GM12878 (cell line): ENCODE results near the gene DNAH8. TPM values are rescaled to one million over a fixed set of nuclear protein-coding genes. Genes with fewer than 3 reads are reported as not detected.
"Not testable (repeated sequence)": the region's sequence is repeated elsewhere in the genome, so short reads cannot be mapped to it uniquely, and the experiment has no call there.

ENCODE experiments used
- ATAC-seq: fragments of 200-7000 bp; cut with Tn5 transposase; 3 replicates; pipeline ENCODE4 v1.9.1; 2020; ENCODE audit warnings: mild to moderate bottlenecking, moderate library complexity
- BruUV-seq: library from RNA; stranded (reverse); fragments of 400-500 nt; replicated peaks from 2 replicates; lab custom pipeline; 2021; lab: Mats Ljungman, UMichigan
- CTCF ChIA-PET: fragments of 300-600 bp; sonication (Branson Sonifier 250); formaldehyde crosslinking; extraction: SDS; loops from one replicate; lab custom pipeline; 2021; ENCODE audit warnings: inconsistent platforms; lab: Yijun Ruan, JAX
- POLR2A ChIA-PET: fragments of 350-600 bp; formaldehyde crosslinking; extraction: SDS; loops from one replicate; lab custom pipeline; 2021; ENCODE audit warnings: inconsistent platforms; lab: Charles Lee
- RAD21 ChIA-PET: fragments of 300-600 bp; sonication (Branson Sonifier 250); formaldehyde crosslinking; loops from one replicate; lab custom pipeline; 2023; ENCODE audit warnings: antibody characterized with exemption; ENCODE audit not compliant: unreplicated experiment; lab: Charles Lee
- SMC1A ChIA-PET: fragments of 300-600 bp; sonication (Branson Sonifier 250); formaldehyde crosslinking; loops from one replicate; lab custom pipeline; 2023; ENCODE audit not compliant: unreplicated experiment, uncharacterized antibody; lab: Charles Lee
- DNase-seq: peaks from one replicate; pipeline ENCODE4 v3.0.0-alpha.2; 2011; ENCODE audit warnings: low read depth, low spot score
- FAIRE-seq: peaks from 3 replicates; lab custom pipeline; 2011; peaks lifted over from hg19 to GRCh38; lab: Jason Lieb, UNC
- H2AFZ ChIP-seq: 2 replicates; pipeline ENCODE4 v1.6.0; 2011; ENCODE audit warnings: low read depth, low read length, control low read depth; ENCODE audit not compliant: control insufficient read depth
- H3K27ac ChIP-seq: 2 replicates; pipeline ENCODE4 v1.5.1; 2011; ENCODE audit warnings: control low read depth; ENCODE audit not compliant: control insufficient read depth, insufficient read depth
- H3K27me3 ChIP-seq, 2 experiments: replicated peaks in 1 of 2; 2 replicates each; pipeline versions ENCODE4 v1.6.0 to v1.6.1; 2011; ENCODE audit warnings: low read length in 1 of 2; ENCODE audit not compliant: control insufficient read depth in 2 of 2, insufficient read depth in 2 of 2
- H3K36me3 ChIP-seq, 2 experiments: 2 replicates each; pipeline ENCODE4 v1.5.1; 2011; ENCODE audit warnings: low read length in 1 of 2; ENCODE audit not compliant: control insufficient read depth in 2 of 2, insufficient read depth in 2 of 2
- H3K4me1 ChIP-seq: 2 replicates; pipeline ENCODE4 v1.6.1; 2011; ENCODE audit warnings: mild to moderate bottlenecking, low read length, moderate library complexity, mixed read lengths; ENCODE audit not compliant: control insufficient read depth, insufficient read depth
- H3K4me2 ChIP-seq: 2 replicates; pipeline ENCODE4 v1.6.0; 2011; ENCODE audit warnings: control low read depth; ENCODE audit not compliant: control insufficient read depth, insufficient read depth
- H3K4me3 ChIP-seq: fragments of 200-600 bp; sonication (generic); 2 replicates; pipeline ENCODE4 v1.5.1; 2016
- H3K79me2 ChIP-seq: 2 replicates; pipeline ENCODE4 v1.6.0; 2011; ENCODE audit warnings: low read length; ENCODE audit not compliant: control insufficient read depth, insufficient read depth
- H3K9ac ChIP-seq: 2 replicates; pipeline ENCODE4 v1.8.0; 2011; ENCODE audit warnings: low read length, control low read depth, mixed read lengths; ENCODE audit not compliant: control insufficient read depth, insufficient read depth
- H3K9me3 ChIP-seq: replicated peaks from 3 replicates; pipeline ENCODE4 v1.5.1; 2011; ENCODE audit warnings: mild to moderate bottlenecking, low read length; ENCODE audit not compliant: control insufficient read depth, insufficient read depth
- H4K20me1 ChIP-seq: 2 replicates; pipeline ENCODE4 v1.6.0; 2011; ENCODE audit not compliant: control insufficient read depth, insufficient read depth
- MLLT1 ChIP-seq: fragments of 450-650 bp; IDR thresholded peaks from 2 replicates; pipeline ENCODE4 v1.6.1; 2016; ENCODE audit warnings: mild to moderate bottlenecking
- PKNOX1 ChIP-seq: fragments of 450-650 bp; IDR thresholded peaks from 2 replicates; pipeline ENCODE4 v1.6.1; 2016; ENCODE audit warnings: mild to moderate bottlenecking
- SMARCA5 ChIP-seq: fragments of 450-650 bp; IDR thresholded peaks from 2 replicates; pipeline ENCODE4 v1.6.1; 2017; ENCODE audit warnings: mild to moderate bottlenecking
- WGBS: methylation state at CpG from one replicate; pipeline ENCODE4 v1.1.6; 2016; ENCODE audit warnings: low lambda C conversion rate; ENCODE audit not compliant: insufficient replicate concordance, insufficient coverage; ENCODE audit errors: missing lambda C conversion rate; 5-methylcytosine and 5-hydroxymethylcytosine counted together
- in situ Hi-C: fragments of 300-500 bp; cut with MboI; formaldehyde crosslinking; loops from 9 replicates; pipeline ENCODE4 v1.14.3; 2018; ENCODE audit warnings: mixed read lengths
- intact Hi-C: fragments of 100-400 bp; cut with micrococcal nuclease; formaldehyde crosslinking; loops from one replicate; pipeline ENCODE4 v1.14.2; 2022; ENCODE audit not compliant: unreplicated experiment
- polyA plus RNA-seq, 11 experiments: library from polyadenylated mRNA; depleted of rRNA in 4 of 11; unstranded in 6 of 11; stranded (reverse) in 5 of 11; fragments of >200 nt; fragmentation: Nextera tagmentation in 4 of 11; fragmentation: Illumina TruSeq in 1 of 11; extraction: Ambion mirVana in 4 of 11; extraction: Trizol in 1 of 11; gene quantifications; 1 replicate in 1 of 11; 2 replicates in 10 of 11; pipeline versions ENCODE4 v1.2.1 to v1.2.3, GENCODE V29; 2011 to 2016; ENCODE audit warnings: inconsistent platforms in 2 of 11, missing spikeins in 2 of 11, low read depth in 1 of 11
- total RNA-seq, 4 experiments: library from RNA; depleted of rRNA in 3 of 4; stranded (reverse); fragments of >200 nt in 3 of 4; fragmentation: Illumina TruSeq in 1 of 4; extraction: Trizol in 1 of 4; gene quantifications; 2 replicates each; pipeline versions ENCODE4 v1.2.1 to v1.2.3, GENCODE V29; 2013 to 2021

Gene DNAH8
- total and polyA plus RNA-seq, 10 of the 15 experiments (the other 5 are each of a cell fraction or from before 2014, with no cell fraction given) = 0.02 to 0.34 (median 0.10) TPM; not detected in 3

GRCh38 chr6:38697846-38698245 is 17.3 kb upstream of the DNAH8 start:
- no peak for FAIRE-seq
- SMC1A ChIA-PET = interaction anchor here (3.6 kb wide), 1 partner anchor 9 kb away, joined by 11 read pairs; no protein-coding TSS in a partner anchor
- 0 out of 2 replicates have a peak overlapping the region, but pooled peaks have one; percentile 7 for H3K4me2 ChIP-seq
- H3K4me3 ChIP-seq = no peak overlapping the region
- H3K79me2 ChIP-seq = peaks cover 44% of the 10 kb centered on the region
- in situ Hi-C loops (no loop called here), intact Hi-C loops (no loop called here)
- no peak overlapping the region for H2AFZ ChIP-seq
- peak; percentile 32; the same call in 2 of the 3 replicates for ATAC-seq
- POLR2A ChIA-PET = no interaction called here
- H3K9ac ChIP-seq = no peak overlapping the region
- no peaks in the 10 kb centered on the region for H3K27me3 ChIP-seq
- H3K36me3 ChIP-seq = no peaks in the 10 kb centered on the region; a peak in 1 of 4 replicates
- 52% methylated on average over 3 of the region's 3 CpGs for WGBS
- no peak overlapping the region; the same call in 1 of the 2 replicates for H3K27ac ChIP-seq
- no peak for DNase-seq
- CTCF ChIA-PET = interaction anchor here (1.1 kb wide), 1 partner anchor 9 kb away, joined by 3 read pairs; no protein-coding TSS in a partner anchor
- no peaks in the 10 kb centered on the region for H3K4me1 ChIP-seq
- TF ChIP-seq PKNOX1 (peak; percentile 15; the same call in 1 of the 2 replicates), SMARCA5 (no peak)
- BruUV-seq = no TSS peak
- H4K20me1 ChIP-seq = no peaks in the 10 kb centered on the region
- RAD21 ChIA-PET = interaction anchor here (0.8 kb wide), 1 partner anchor 10 kb away, joined by 3 read pairs; no protein-coding TSS in a partner anchor
- H3K9me3 ChIP-seq = peaks cover 6% of the 10 kb centered on the region; the same call in 2 of the 3 replicates

- not testable (repeated sequence) for H3K36me3 ChIP-seq
- POLR2A ChIA-PET = interaction anchor here (1.3 kb wide), 1 partner anchor 12 kb away, joined by 3 read pairs; no protein-coding TSS in a partner anchor
Observed at GRCh38 chr6:38699702-38700101, 15.4 kb upstream of the DNAH8 start.

More at GRCh38 chr6:38699702-38700101, 15.4 kb upstream of the DNAH8 start:
- H3K79me2 ChIP-seq = peaks cover 45% of the 10 kb centered on the region
- SMC1A ChIA-PET = interaction anchor here (1.2 to 3.6 kb wide), 2 partner anchors 11 to 14 kb away, joined by 3 to 11 read pairs; no protein-coding TSS in a partner anchor
- H3K27ac ChIP-seq, H3K4me3 ChIP-seq, in situ Hi-C loops, H3K9ac ChIP-seq, H3K4me2 ChIP-seq, H3K9me3 ChIP-seq, H2AFZ ChIP-seq, H4K20me1 ChIP-seq, DNase-seq, CTCF ChIA-PET, ATAC-seq, RAD21 ChIA-PET, intact Hi-C loops, H3K4me1 ChIP-seq, H3K27me3 ChIP-seq, BruUV-seq, FAIRE-seq: not testable (repeated sequence)
- WGBS = 100% methylated on average over 3 of the region's 3 CpGs
- TF ChIP-seq MLLT1 = peak; percentile 38; the same call in 1 of the 2 replicates
